Measurements from ENCODE around the gene FGR. TPM values are rescaled to one million over a fixed set of nuclear protein-coding genes. Genes with fewer than 3 reads are reported as not detected.

Gene FGR
- total RNA-seq, 2 experiments from 2014 or later = 0.30 to 1.8 TPM

DNA sequence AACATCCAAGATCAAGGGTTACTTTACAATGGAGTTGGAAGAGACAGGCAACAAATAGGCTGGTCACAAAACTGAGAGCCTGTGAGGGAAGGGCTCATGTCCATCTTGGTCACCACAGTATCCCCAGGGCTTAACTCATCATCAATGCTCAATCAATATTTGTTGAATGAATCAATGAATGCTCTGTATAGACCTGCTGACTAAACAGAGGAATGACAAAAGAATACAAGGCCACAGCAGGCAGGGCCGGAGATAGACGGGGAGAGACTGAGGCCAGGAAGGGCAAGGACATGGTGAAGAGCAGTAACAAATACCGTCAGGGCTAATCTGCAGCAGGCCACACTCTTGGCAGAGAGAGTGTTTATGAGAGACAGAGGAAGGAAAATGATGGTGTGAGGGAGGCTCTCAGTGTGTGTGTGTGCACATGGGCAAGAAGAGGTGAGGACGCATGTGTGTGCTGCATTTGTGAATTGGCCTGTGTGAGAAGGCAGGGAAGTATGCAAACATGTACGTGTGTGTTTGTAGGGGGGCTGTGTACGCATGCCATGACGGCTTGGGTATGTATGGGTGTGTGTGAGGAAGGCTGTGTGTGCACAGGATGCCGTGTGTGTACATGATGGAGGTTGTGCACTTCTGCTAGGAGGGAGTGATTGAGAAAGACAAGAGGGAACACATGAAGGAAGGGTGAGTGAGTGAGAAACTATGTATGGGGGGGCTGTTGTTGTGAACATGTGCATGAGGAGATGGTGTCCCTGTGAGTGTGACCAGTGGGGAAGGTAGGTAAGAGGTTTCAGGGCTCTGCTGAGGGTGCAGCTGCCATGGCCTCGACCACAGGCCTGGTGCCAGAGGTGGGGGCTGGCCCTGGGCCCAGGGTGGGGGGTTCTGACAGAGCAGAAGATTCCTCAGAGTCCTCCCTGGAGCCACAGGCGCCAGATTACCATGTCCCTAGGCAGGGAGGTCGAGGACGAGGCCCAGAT is 46.4 kb downstream of the FGR start:
- CTCF ChIA-PET = interaction anchor here (1.3 kb wide), 1 partner anchor 15 kb away, joined by 4 read pairs; no protein-coding TSS in a partner anchor
- no peak overlapping the region for H3K27ac Mint-ChIP-seq
- H3K4me3 Mint-ChIP-seq = no peak overlapping the region
- no peaks in the 10 kb centered on the region for H3K36me3 Mint-ChIP-seq
- H3K4me1 Mint-ChIP-seq = no peaks in the 10 kb centered on the region
- ATAC-seq (no peak), DNase-seq (no peak)
- no peaks in the 10 kb centered on the region for H3K27me3 Mint-ChIP-seq
- no peaks in the 10 kb centered on the region for H3K9me3 Mint-ChIP-seq (ENCODE audit: low read depth)

DNA sequence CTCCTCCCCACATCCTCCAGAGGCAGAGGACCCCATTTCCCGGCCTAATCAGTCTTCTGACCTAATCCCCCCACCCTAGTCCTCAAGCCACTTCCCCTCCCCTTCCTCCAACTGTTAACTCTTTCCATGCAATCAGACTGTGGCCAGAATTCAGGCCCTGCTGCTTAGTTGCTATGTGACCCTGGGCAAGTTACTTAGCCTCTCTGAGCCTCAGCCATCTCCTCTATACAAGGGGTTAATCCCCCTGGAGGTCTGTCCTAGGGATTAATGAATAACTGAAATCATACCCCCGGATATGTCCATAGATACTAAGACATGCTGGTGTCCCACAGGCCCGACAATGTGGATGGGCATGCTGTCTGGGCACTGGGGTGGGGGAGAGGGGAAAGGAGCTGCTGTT is 49.3 kb downstream of the FGR start:
- no peaks in the 10 kb centered on the region for H3K4me1 Mint-ChIP-seq
- H3K9me3 Mint-ChIP-seq (ENCODE audit: low read depth) = no peaks in the 10 kb centered on the region
- no peak for ATAC-seq
- DNase-seq = no peak
- no peaks in the 10 kb centered on the region for H3K36me3 Mint-ChIP-seq
- CTCF ChIA-PET = interaction anchor here (0.6 to 3.4 kb wide), 3 partner anchors 16 to 1041 kb away, joined by 3 to 11 read pairs (median 3); no protein-coding TSS in a partner anchor
- no peak overlapping the region for H3K27ac Mint-ChIP-seq
- no peaks in the 10 kb centered on the region for H3K27me3 Mint-ChIP-seq
- H3K4me3 Mint-ChIP-seq = no peak overlapping the region

- peaks cover 4% of the 10 kb centered on the region for H3K4me1 Mint-ChIP-seq
- DNase-seq = no peak
- no peaks in the 10 kb centered on the region for H3K36me3 Mint-ChIP-seq
- no peak overlapping the region for H3K4me3 Mint-ChIP-seq
- no peaks in the 10 kb centered on the region for H3K27me3 Mint-ChIP-seq
- no peak overlapping the region for H3K27ac Mint-ChIP-seq
- no peak for ATAC-seq
- CTCF ChIA-PET = interaction anchor here (0.7 to 3.4 kb wide), 3 partner anchors 7 to 284 kb away, joined by 3 to 11 read pairs (median 4); no protein-coding TSS in a partner anchor
- no peaks in the 10 kb centered on the region for H3K9me3 Mint-ChIP-seq (ENCODE audit: low read depth)
Measured at GRCh38 chr1:27584453-27584852, 50.5 kb downstream of the FGR start.

GRCh38 chr1:27583479-27583878 is 51.5 kb downstream of the FGR start:
- H3K4me1 Mint-ChIP-seq = peaks cover 9% of the 10 kb centered on the region
- H3K36me3 Mint-ChIP-seq = no peaks in the 10 kb centered on the region
- ATAC-seq (no peak), DNase-seq (no peak)
- CTCF ChIA-PET = interaction anchor here (0.9 to 3.8 kb wide), 5 partner anchors 9 to 283 kb away, joined by 3 to 22 read pairs (median 4); partner anchors contain the start of gene AHDC1
- no peak overlapping the region for H3K4me3 Mint-ChIP-seq
- no peak overlapping the region for H3K27ac Mint-ChIP-seq
- no peaks in the 10 kb centered on the region for H3K9me3 Mint-ChIP-seq (ENCODE audit: low read depth)
- H3K27me3 Mint-ChIP-seq = no peaks in the 10 kb centered on the region

- Mint-ChIP-seq H3K4me3 (no peak overlapping the region), H3K27ac (no peak overlapping the region), H3K36me3 (no peaks in the 10 kb centered on the region), H3K27me3 (peaks cover 2% of the 10 kb centered on the region), H3K9me3 (ENCODE audit: low read depth) (no peaks in the 10 kb centered on the region), H3K4me1 (peaks cover 9% of the 10 kb centered on the region)
- no peak for DNase-seq
- no peak for ATAC-seq
- CTCF ChIA-PET = interaction anchor here (3.8 kb wide), 1 partner anchor 13 kb away, joined by 22 read pairs; no protein-coding TSS in a partner anchor
Measured at GRCh38 chr1:27581823-27582243, 53.2 kb downstream of the FGR start.

DNA sequence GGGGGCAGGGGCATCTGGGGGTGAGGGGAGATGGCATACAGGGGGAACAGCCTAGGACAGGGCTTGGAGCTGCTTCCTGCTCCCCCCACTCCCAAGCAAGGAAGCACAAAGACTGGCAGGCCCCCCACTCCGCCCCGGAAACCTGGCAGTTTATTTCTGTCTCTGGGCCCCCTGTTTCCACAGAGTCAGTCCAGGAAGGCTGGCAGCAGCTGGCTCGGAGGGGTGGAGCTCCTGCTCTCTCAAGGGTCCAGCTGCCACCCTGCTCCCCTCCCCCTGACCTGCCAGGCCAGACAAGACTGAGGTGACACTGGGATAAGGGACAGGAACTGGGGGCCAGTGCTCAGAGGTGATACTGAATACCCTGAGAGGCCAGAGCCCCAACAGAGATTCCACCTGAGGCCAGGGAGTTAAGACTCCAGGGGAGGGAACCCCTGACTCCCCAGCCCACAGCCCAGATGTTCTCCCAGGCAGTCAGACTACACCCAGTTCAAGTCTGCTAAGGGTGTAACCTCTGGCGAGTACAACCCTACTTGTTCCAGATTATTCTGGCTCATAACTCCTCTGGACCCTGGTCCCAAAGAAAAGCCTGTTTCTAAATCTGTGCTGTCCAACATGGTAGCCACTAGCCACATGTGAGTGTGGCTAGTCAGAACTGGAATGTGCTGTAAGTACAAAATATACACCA is 57.3 kb downstream of the FGR start:
- Mint-ChIP-seq H3K4me1 (peaks cover 9% of the 10 kb centered on the region), H3K4me3 (no peak overlapping the region), H3K36me3 (no peaks in the 10 kb centered on the region), H3K27ac (no peak overlapping the region), H3K27me3 (peaks cover 18% of the 10 kb centered on the region), H3K9me3 (ENCODE audit: low read depth) (no peaks in the 10 kb centered on the region)
- ATAC-seq (no peak), DNase-seq (no peak)
- CTCF ChIA-PET = interaction anchor here (0.6 to 1.9 kb wide), 5 partner anchors 7 to 29 kb away, joined by 3 to 6 read pairs (median 4); no protein-coding TSS in a partner anchor

- no peak overlapping the region for H3K4me3 Mint-ChIP-seq
- no peak for DNase-seq
- H3K4me1 Mint-ChIP-seq = peaks cover 9% of the 10 kb centered on the region
- CTCF ChIA-PET = interaction anchor here (0.6 to 1.9 kb wide), 5 partner anchors 8 to 30 kb away, joined by 3 to 6 read pairs (median 4); no protein-coding TSS in a partner anchor
- H3K9me3 Mint-ChIP-seq (ENCODE audit: low read depth) = no peaks in the 10 kb centered on the region
- no peak for ATAC-seq
- H3K27ac Mint-ChIP-seq = no peak overlapping the region
- peaks cover 18% of the 10 kb centered on the region for H3K27me3 Mint-ChIP-seq
- H3K36me3 Mint-ChIP-seq = no peaks in the 10 kb centered on the region
Measured at GRCh38 chr1:27576806-27577227, 58.2 kb downstream of the FGR start.

DNA sequence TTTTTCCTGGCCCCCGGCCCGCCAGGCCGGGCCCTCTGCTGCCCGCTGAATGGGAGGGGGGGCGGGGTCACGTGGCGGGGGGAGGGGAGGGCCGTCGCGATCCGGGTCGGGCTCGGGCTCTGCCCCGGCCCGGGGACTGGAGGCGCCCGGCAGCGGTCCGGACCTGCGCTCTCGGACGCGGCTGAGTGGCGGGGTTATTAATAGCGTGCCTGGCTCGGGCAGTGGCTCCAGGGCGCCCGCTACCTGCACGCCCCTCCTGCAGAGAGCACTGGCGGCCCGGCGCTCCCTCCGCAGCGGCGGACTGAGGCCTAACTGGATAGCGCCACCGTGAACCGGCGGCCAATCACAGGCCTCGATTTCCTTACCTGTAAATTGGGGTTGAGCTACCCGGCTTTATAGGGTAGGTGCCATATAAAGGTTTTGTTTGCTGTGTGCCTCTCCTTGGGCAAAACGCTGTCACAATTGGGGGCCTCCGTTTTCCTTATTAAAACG is 59.1 kb downstream of the FGR start:
- CTCF ChIA-PET = interaction anchor here (0.5 to 1.9 kb wide), 3 partner anchors 19 to 38 kb away, joined by 3 to 6 read pairs (median 4); no protein-coding TSS in a partner anchor
- H3K4me3 Mint-ChIP-seq = no peak overlapping the region

DNA sequence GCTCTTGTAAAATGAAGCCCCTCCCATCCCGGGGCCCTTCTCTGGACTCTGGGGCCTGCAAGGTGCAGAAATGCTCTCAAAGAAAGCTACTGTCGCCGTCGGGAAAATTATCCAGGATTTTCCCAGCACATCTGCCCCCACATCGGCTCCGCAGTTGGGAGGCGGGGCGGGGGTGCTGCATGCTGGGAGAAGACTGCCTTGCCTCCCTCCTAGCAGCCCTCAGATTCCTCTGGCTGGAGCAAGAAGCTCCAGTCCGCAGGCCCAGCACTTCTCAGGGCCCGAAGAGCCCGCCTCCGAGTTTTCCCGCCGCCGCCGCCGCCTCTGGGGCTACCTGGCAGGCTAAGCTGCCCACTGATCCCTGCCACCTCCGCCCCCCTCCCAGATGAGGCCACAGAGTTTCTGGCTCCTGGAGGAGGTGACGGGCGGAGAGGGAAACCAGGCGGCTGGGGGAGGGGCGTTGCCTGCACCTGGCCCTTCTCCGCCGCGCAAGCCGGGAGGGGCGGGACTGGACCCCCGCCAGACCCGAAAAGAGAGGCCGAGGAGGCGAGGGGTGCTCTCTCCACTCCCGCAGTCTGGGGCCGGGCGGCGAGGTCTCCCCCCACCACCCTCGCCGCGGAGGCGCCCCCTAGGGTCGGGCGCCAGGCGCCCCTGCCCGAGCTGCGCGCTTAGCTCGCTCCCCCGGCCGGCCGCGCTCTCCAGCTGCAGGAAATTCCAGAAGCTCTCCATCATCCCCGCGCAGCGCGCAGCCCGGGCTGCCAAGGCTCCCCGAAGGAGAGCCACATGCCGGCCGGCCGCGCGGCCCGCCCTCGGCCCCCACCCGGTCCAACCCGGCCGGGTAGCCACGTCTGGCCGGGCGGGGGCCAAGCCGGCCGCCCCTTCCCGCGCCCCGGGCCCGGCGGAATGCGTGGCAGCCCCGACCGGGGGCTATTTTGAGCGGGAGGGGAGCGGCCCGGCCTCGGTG is 59.8 kb downstream of the FGR start:
- no peaks in the 10 kb centered on the region for H3K9me3 Mint-ChIP-seq (ENCODE audit: low read depth)
- peaks cover 9% of the 10 kb centered on the region for H3K4me1 Mint-ChIP-seq
- peaks cover 18% of the 10 kb centered on the region for H3K27me3 Mint-ChIP-seq
- no peaks in the 10 kb centered on the region for H3K36me3 Mint-ChIP-seq
- DNase-seq (no peak), ATAC-seq (no peak)
- H3K27ac Mint-ChIP-seq = no peak overlapping the region
- CTCF ChIA-PET = interaction anchor here (0.5 kb wide), 1 partner anchor 37 kb away, joined by 3 read pairs; no protein-coding TSS in a partner anchor
- H3K4me3 Mint-ChIP-seq = no peak overlapping the region

More for the DNA sequence above, 59.1 kb downstream of the FGR start:
- Mint-ChIP-seq H3K9me3 (ENCODE audit: low read depth) (no peaks in the 10 kb centered on the region), H3K27ac (no peak overlapping the region), H3K36me3 (no peaks in the 10 kb centered on the region), H3K4me1 (peaks cover 9% of the 10 kb centered on the region), H3K27me3 (peaks cover 18% of the 10 kb centered on the region)
- DNase-seq = no peak
- ATAC-seq = no peak

DNA sequence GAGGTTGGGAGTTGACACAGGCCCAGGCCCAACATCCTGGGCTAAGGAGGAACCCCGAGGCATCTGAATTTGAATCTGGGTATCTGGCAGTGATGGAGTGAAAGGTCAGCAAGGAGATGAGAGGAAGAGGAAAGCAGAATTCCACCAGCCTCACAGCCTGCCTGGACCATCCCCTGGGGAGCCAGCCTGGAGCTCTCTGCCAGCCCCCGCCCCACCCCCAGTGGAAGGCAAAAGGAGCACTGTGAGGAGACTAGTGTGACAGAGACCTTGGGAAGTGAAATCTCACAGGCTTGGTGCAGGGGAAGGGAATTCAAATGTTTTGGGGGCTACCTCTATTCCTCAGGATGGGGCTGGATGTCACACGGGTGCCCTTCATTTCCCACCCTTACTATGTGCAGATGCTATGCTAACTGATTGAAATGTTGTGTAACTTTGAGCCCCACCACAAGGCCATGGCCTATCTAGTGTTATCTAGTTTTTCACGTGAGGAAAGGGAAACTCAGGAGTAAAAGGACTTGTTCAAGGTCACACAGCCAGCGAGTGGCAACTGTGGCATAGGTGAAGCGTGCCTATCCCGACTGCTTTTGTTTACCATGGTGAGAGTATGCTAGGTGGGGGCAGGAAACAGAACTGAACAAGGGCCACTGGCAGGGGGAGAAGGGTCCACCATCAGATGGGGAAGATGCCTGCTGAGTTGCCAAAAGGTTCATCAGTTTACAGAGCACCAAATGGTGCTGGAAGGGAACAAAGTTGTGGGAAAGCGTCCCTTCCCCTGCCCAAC is 60.8 kb downstream of the FGR start:
- no peaks in the 10 kb centered on the region for H3K36me3 Mint-ChIP-seq
- H3K27ac Mint-ChIP-seq = no peak overlapping the region
- peaks cover 4% of the 10 kb centered on the region for H3K4me1 Mint-ChIP-seq
- no peak for DNase-seq
- H3K27me3 Mint-ChIP-seq = peaks cover 18% of the 10 kb centered on the region
- no peak overlapping the region for H3K4me3 Mint-ChIP-seq
- no peak for ATAC-seq
- CTCF ChIA-PET = interaction anchor here (1.2 kb wide), 1 partner anchor 13 kb away, joined by 4 read pairs; no protein-coding TSS in a partner anchor
- H3K9me3 Mint-ChIP-seq (ENCODE audit: low read depth) = no peaks in the 10 kb centered on the region

DNA sequence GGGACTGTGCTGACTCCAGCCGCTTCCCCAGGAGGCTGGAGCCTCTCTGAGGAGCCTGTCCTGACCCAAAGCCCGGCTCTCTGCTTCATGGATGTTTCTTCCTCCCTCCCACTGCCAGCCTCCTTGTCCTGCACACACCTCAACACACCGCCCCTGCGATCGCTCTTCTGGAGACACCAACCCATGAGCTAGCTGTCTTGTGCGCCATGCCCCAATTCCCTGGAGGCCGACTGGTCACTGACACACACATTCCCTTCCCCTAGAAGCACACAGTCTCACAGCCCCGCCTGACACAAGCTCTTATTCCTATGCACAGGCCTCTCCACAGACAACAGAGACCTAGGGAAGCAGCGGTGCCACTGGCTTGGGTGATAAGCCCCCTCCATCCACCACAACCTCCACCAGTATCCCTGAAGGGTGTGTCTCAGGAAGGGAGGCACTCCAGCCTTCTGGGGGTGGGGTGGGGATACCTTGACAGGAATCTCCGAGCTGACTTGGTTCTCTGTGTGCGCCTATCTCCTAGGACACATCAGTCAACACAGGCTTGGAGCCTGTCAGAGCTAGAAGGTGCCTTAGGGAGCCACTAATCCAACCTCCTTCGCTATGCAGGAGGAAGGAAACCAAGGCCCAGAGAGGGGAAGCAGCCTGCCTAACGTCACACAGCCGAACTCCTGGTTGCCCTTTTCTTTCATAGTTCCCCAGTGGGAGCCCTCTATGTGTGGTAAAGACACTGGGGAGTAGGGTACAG is 62.1 kb downstream of the FGR start:
- no peaks in the 10 kb centered on the region for H3K36me3 Mint-ChIP-seq
- ATAC-seq (no peak), DNase-seq (no peak)
- no peaks in the 10 kb centered on the region for H3K9me3 Mint-ChIP-seq (ENCODE audit: low read depth)
- peaks cover 18% of the 10 kb centered on the region for H3K27me3 Mint-ChIP-seq
- H3K27ac Mint-ChIP-seq = no peak overlapping the region
- no peak overlapping the region for H3K4me3 Mint-ChIP-seq
- H3K4me1 Mint-ChIP-seq = peaks cover 11% of the 10 kb centered on the region
- CTCF ChIA-PET = interaction anchor here (0.8 to 1.2 kb wide), 4 partner anchors 15 to 28 kb away, joined by 3 to 4 read pairs (median 4); no protein-coding TSS in a partner anchor
